Stimulated activated memory B cell treated with anti-CD40 and anti-IgM and Interleukin-4, amounts not matched to agents 10 μg/mL and 1 μg/mL and 100 μg/mL, for 72 hours (primary cell): ENCODE results near the gene KIF21A.
"Not testable (repeated sequence)": the region's sequence is repeated elsewhere in the genome, so short reads cannot be mapped to it uniquely, and the experiment has no call there.

ENCODE experiments used
- ATAC-seq: fragments of 150-1000 bp; cut with Tn5 transposase; 2 replicates; pipeline ENCODE4 v1.10.0; 2021
- H3K27ac Mint-ChIP-seq: one replicate; pipeline ENCODE4 v1.8.0; 2022; ENCODE audit warnings: mild to moderate bottlenecking, mixed read lengths
- H3K27me3 Mint-ChIP-seq: one replicate; pipeline ENCODE4 v1.8.0; 2022; ENCODE audit warnings: mixed read lengths
- H3K36me3 Mint-ChIP-seq: one replicate; pipeline ENCODE4 v1.8.0; 2022; ENCODE audit warnings: mixed read lengths
- H3K4me1 Mint-ChIP-seq: one replicate; pipeline ENCODE4 v1.8.0; 2022; ENCODE audit warnings: mixed read lengths
- H3K4me3 Mint-ChIP-seq: one replicate; pipeline ENCODE4 v1.8.0; 2022; ENCODE audit warnings: mild to moderate bottlenecking, moderate library complexity, mixed read lengths
- H3K9me3 Mint-ChIP-seq: one replicate; pipeline ENCODE4 v1.8.0; 2022; ENCODE audit warnings: mixed read lengths

Gene KIF21A

GRCh38 chr12:39443081-39443928 is at the start of gene KIF21A:
Gene KIF21A, minus strand, starts transcription at chr12:39443120. Its CDS starts 150 bp downstream, at chr12:39442970.
- peak; percentile 98 for ATAC-seq
- no peaks in the 10 kb centered on the region for H3K9me3 Mint-ChIP-seq
- peak within 1 kb of the TSS; percentile 89 for H3K4me3 Mint-ChIP-seq
- H3K27me3 Mint-ChIP-seq, result peaks cover 18% of the 10 kb centered on the region
- H3K36me3 Mint-ChIP-seq, result no peaks in the 10 kb centered on the region
- H3K27ac Mint-ChIP-seq, result peak within 1 kb of the TSS; percentile 78
- H3K4me1 Mint-ChIP-seq, result peaks cover 13% of the 10 kb centered on the region

GRCh38 chr12:39490500-39491282 is 47.8 kb upstream of the KIF21A start:
- H3K36me3 Mint-ChIP-seq, result no peaks in the 10 kb centered on the region
- ATAC-seq, result peak; percentile 16
- no peaks in the 10 kb centered on the region for H3K4me1 Mint-ChIP-seq
- H3K9me3 Mint-ChIP-seq, result no peaks in the 10 kb centered on the region
- no peaks in the 10 kb centered on the region for H3K27me3 Mint-ChIP-seq
- no peak overlapping the region for H3K4me3 Mint-ChIP-seq
- H3K27ac Mint-ChIP-seq, result no peak overlapping the region

- Mint-ChIP-seq H3K4me1 (no peaks in the 10 kb centered on the region), H3K9me3 (no peaks in the 10 kb centered on the region), H3K27me3 (peaks cover 16% of the 10 kb centered on the region), H3K27ac (no peak overlapping the region), H3K4me3 (no peak overlapping the region), H3K36me3 (no peaks in the 10 kb centered on the region)
- no peak for ATAC-seq
Measured at GRCh38 chr12:39483597-39483996, 40.7 kb upstream of the KIF21A start.

GRCh38 chr12:39483042-39483441 is 40.1 kb upstream of the KIF21A start:
- Mint-ChIP-seq H3K4me3 (no peak overlapping the region), H3K27me3 (peaks cover 21% of the 10 kb centered on the region), H3K9me3 (no peaks in the 10 kb centered on the region), H3K4me1 (no peaks in the 10 kb centered on the region), H3K36me3 (no peaks in the 10 kb centered on the region), H3K27ac (no peak overlapping the region)
- no peak for ATAC-seq

- no peak overlapping the region for H3K27ac Mint-ChIP-seq
- peaks cover 27% of the 10 kb centered on the region for H3K27me3 Mint-ChIP-seq
- no peaks in the 10 kb centered on the region for H3K36me3 Mint-ChIP-seq
- no peaks in the 10 kb centered on the region for H3K9me3 Mint-ChIP-seq
- ATAC-seq, result no peak
- no peaks in the 10 kb centered on the region for H3K4me1 Mint-ChIP-seq
- no peak overlapping the region for H3K4me3 Mint-ChIP-seq
Measured at GRCh38 chr12:39476894-39477293, 34.0 kb upstream of the KIF21A start.

GRCh38 chr12:39476121-39476520 is 33.2 kb upstream of the KIF21A start:
- Mint-ChIP-seq H3K36me3 (no peaks in the 10 kb centered on the region), H3K9me3 (no peaks in the 10 kb centered on the region)

GRCh38 chr12:39475136-39475535 is 32.2 kb upstream of the KIF21A start:
- peaks cover 27% of the 10 kb centered on the region for H3K27me3 Mint-ChIP-seq
- ATAC-seq, H3K4me1 Mint-ChIP-seq, H3K36me3 Mint-ChIP-seq, H3K9me3 Mint-ChIP-seq, H3K4me3 Mint-ChIP-seq, H3K27ac Mint-ChIP-seq: not testable (repeated sequence)

More at GRCh38 chr12:39476121-39476520, 33.2 kb upstream of the KIF21A start:
- Mint-ChIP-seq H3K27me3 (peaks cover 27% of the 10 kb centered on the region), H3K27ac (no peak overlapping the region), H3K4me3 (no peak overlapping the region), H3K4me1 (no peaks in the 10 kb centered on the region)
- no peak for ATAC-seq

GRCh38 chr12:39467432-39467870 is 24.5 kb upstream of the KIF21A start:
- Mint-ChIP-seq H3K4me3 (no peak overlapping the region), H3K27me3 (no peaks in the 10 kb centered on the region), H3K36me3 (no peaks in the 10 kb centered on the region), H3K4me1 (peaks cover 9% of the 10 kb centered on the region), H3K27ac (peak overlapping the region; percentile 52), H3K9me3 (no peaks in the 10 kb centered on the region)
- ATAC-seq, result peak; percentile 43

- peaks cover 9% of the 10 kb centered on the region for H3K4me1 Mint-ChIP-seq
- H3K27ac Mint-ChIP-seq, result no peak overlapping the region
Measured at GRCh38 chr12:39464976-39465695, 22.2 kb upstream of the KIF21A start.

GRCh38 chr12:39461059-39461458 is 18.1 kb upstream of the KIF21A start:
- H3K9me3 Mint-ChIP-seq, result no peaks in the 10 kb centered on the region
- peaks cover 17% of the 10 kb centered on the region for H3K27me3 Mint-ChIP-seq
- no peaks in the 10 kb centered on the region for H3K4me1 Mint-ChIP-seq
- ATAC-seq, result no peak
- no peak overlapping the region for H3K4me3 Mint-ChIP-seq
- H3K27ac Mint-ChIP-seq, result no peak overlapping the region
- no peaks in the 10 kb centered on the region for H3K36me3 Mint-ChIP-seq

More at GRCh38 chr12:39464976-39465695, 22.2 kb upstream of the KIF21A start:
- Mint-ChIP-seq H3K36me3 (no peaks in the 10 kb centered on the region), H3K4me3 (no peak overlapping the region), H3K9me3 (no peaks in the 10 kb centered on the region), H3K27me3 (no peaks in the 10 kb centered on the region)
- no peak for ATAC-seq

- H3K36me3 Mint-ChIP-seq, result no peaks in the 10 kb centered on the region
- no peak overlapping the region for H3K27ac Mint-ChIP-seq
- no peaks in the 10 kb centered on the region for H3K9me3 Mint-ChIP-seq
Measured at GRCh38 chr12:39459027-39459434, 16.1 kb upstream of the KIF21A start.

GRCh38 chr12:39451977-39452376 is 9.1 kb upstream of the KIF21A start:
- H3K4me1 Mint-ChIP-seq, result no peaks in the 10 kb centered on the region
- no peak overlapping the region for H3K4me3 Mint-ChIP-seq
- no peak for ATAC-seq
- no peaks in the 10 kb centered on the region for H3K9me3 Mint-ChIP-seq
- H3K36me3 Mint-ChIP-seq, result no peaks in the 10 kb centered on the region
- H3K27me3 Mint-ChIP-seq, result peaks cover 22% of the 10 kb centered on the region
- no peak overlapping the region for H3K27ac Mint-ChIP-seq

More at GRCh38 chr12:39459027-39459434, 16.1 kb upstream of the KIF21A start:
- ATAC-seq, result no peak
- no peaks in the 10 kb centered on the region for H3K4me1 Mint-ChIP-seq
- H3K4me3 Mint-ChIP-seq, result no peak overlapping the region
- H3K27me3 Mint-ChIP-seq, result peaks cover 18% of the 10 kb centered on the region

- no peak overlapping the region for H3K4me3 Mint-ChIP-seq
- peaks cover 10% of the 10 kb centered on the region for H3K27me3 Mint-ChIP-seq
- H3K9me3 Mint-ChIP-seq, result no peaks in the 10 kb centered on the region
- H3K27ac Mint-ChIP-seq, result no peak overlapping the region
- ATAC-seq, result no peak
- H3K4me1 Mint-ChIP-seq, result peaks cover 6% of the 10 kb centered on the region
- H3K36me3 Mint-ChIP-seq, result no peaks in the 10 kb centered on the region
Measured at GRCh38 chr12:39448038-39448437, 5.1 kb upstream of the KIF21A start.

GRCh38 chr12:39443929-39444209 is 949 bp upstream of the KIF21A start:
- no peaks in the 10 kb centered on the region for H3K9me3 Mint-ChIP-seq
- H3K27ac Mint-ChIP-seq, result peak overlapping the region; percentile 68
- peaks cover 18% of the 10 kb centered on the region for H3K27me3 Mint-ChIP-seq
- peaks cover 13% of the 10 kb centered on the region for H3K4me1 Mint-ChIP-seq
- ATAC-seq, result no peak
- H3K4me3 Mint-ChIP-seq, result peak overlapping the region; percentile 78
- H3K36me3 Mint-ChIP-seq, result no peaks in the 10 kb centered on the region

- Mint-ChIP-seq H3K4me3 (peak overlapping the region; percentile 89), H3K36me3 (no peaks in the 10 kb centered on the region), H3K4me1 (peaks cover 13% of the 10 kb centered on the region), H3K27ac (peak overlapping the region; percentile 78), H3K27me3 (peaks cover 18% of the 10 kb centered on the region), H3K9me3 (no peaks in the 10 kb centered on the region)
- ATAC-seq, result peak; percentile 49
Measured at GRCh38 chr12:39442831-39443080, 164 bp downstream of the KIF21A start.
